ENCODE results near the gene SLC29A1. TPM values are rescaled to one million over a fixed set of nuclear protein-coding genes. Genes with fewer than 3 reads are reported as not detected.
"Not testable (repeated sequence)": the region's sequence is repeated elsewhere in the genome, so short reads cannot be mapped to it uniquely, and the experiment has no call there.

Gene SLC29A1
- total RNA-seq, 1 experiment from 2014 or later: 31.1 TPM

- DNase-seq (ENCODE audit: low read depth): no peak
Observed at GRCh38 chr6:44194326-44194725, 29.1 kb upstream of the SLC29A1 start.

- not testable (repeated sequence) for DNase-seq (ENCODE audit: low read depth)
Observed at GRCh38 chr6:44196351-44196750, 27.0 kb upstream of the SLC29A1 start.

GRCh38 chr6:44198684-44199083, 24.7 kb upstream of the SLC29A1 start:
- DNase-seq (ENCODE audit: low read depth): no peak

- DNase-seq (ENCODE audit: low read depth): no peak
Observed at GRCh38 chr6:44199883-44200282, 23.5 kb upstream of the SLC29A1 start.

GRCh38 chr6:44201200-44201599, 22.2 kb upstream of the SLC29A1 start:
- DNase-seq (ENCODE audit: low read depth): no peak

- no peak for DNase-seq (ENCODE audit: low read depth)
Observed at GRCh38 chr6:44201638-44202303, 21.6 kb upstream of the SLC29A1 start.

- no peak for DNase-seq (ENCODE audit: low read depth)
Observed at GRCh38 chr6:44202332-44202971, 20.9 kb upstream of the SLC29A1 start.

GRCh38 chr6:44202972-44203750, 20.2 kb upstream of the SLC29A1 start:
- peak; percentile 71 for DNase-seq (ENCODE audit: low read depth)

- DNase-seq (ENCODE audit: low read depth): peak; percentile 69
Observed at GRCh38 chr6:44203955-44204354, 19.4 kb upstream of the SLC29A1 start.

- no peak for DNase-seq (ENCODE audit: low read depth)
Observed at GRCh38 chr6:44207966-44208365, 15.4 kb upstream of the SLC29A1 start.

- DNase-seq (ENCODE audit: low read depth): no peak
Observed at GRCh38 chr6:44211284-44211683, 12.1 kb upstream of the SLC29A1 start.

- no peak for DNase-seq (ENCODE audit: low read depth)
Observed at GRCh38 chr6:44214307-44214706, 9.1 kb upstream of the SLC29A1 start.

GRCh38 chr6:44216677-44217331, 6.6 kb upstream of the SLC29A1 start, which contains the start of gene MYMX:
TSS of gene MYMX (plus strand) at chr6:44216926. CDS start at chr6:44217472, 546 bp downstream.
- no peak for DNase-seq (ENCODE audit: low read depth)

- DNase-seq (ENCODE audit: low read depth): peak; percentile 65
Observed at GRCh38 chr6:44217332-44218143, 5.9 kb upstream of the SLC29A1 start.

GRCh38 chr6:44219053-44219814, 4.2 kb upstream of the SLC29A1 start:
- DNase-seq (ENCODE audit: low read depth): peak; percentile 55

GRCh38 chr6:44219815-44220784, 3.3 kb upstream of the SLC29A1 start:
- DNase-seq (ENCODE audit: low read depth): no peak

GRCh38 chr6:44220913-44221290, 2.5 kb upstream of the SLC29A1 start:
- DNase-seq (ENCODE audit: low read depth): no peak

- DNase-seq (ENCODE audit: low read depth): peak; percentile 94
Observed at GRCh38 chr6:44221291-44221960, 2.0 kb upstream of the SLC29A1 start.

- peak; percentile 30 for DNase-seq (ENCODE audit: low read depth)
Observed at GRCh38 chr6:44221961-44222335, 1.4 kb upstream of the SLC29A1 start.

All from M059J (cell line).